Bronchial epithelial cell (primary cell): ENCODE measurements around the gene TRIP13. TPM values are rescaled to one million over a fixed set of nuclear protein-coding genes. Genes with fewer than 3 reads are reported as not detected.

ENCODE experiments used
- DNase-seq: peaks from one replicate; pipeline ENCODE4 v3.0.0-alpha.2; 2010; ENCODE audit warnings: low read depth
- FAIRE-seq: peaks from 2 replicates; lab custom pipeline; 2011; peaks lifted over from hg19 to GRCh38; lab: Jason Lieb, UNC
- H3K27me3 ChIP-seq: 2 replicates; pipeline ENCODE4 v1.5.1; 2011; ENCODE audit warnings: low read length; ENCODE audit not compliant: control insufficient read depth, insufficient read depth
- H3K36me3 ChIP-seq: 2 replicates; pipeline ENCODE4 v1.5.1; 2011; ENCODE audit warnings: low read length; ENCODE audit not compliant: control insufficient read depth, insufficient read depth
- H3K4me3 ChIP-seq: 2 replicates; pipeline ENCODE4 v1.5.1; 2011; ENCODE audit warnings: mild to moderate bottlenecking, low read depth, low read length, control low read depth
- total RNA-seq: library from RNA; depleted of rRNA; stranded (reverse); fragments of >200 nt; gene quantifications from 2 replicates; pipeline ENCODE4 v1.2.1, GENCODE V29; 2014
- TF ChIP-seq, protein P1 (sequence below): IDR thresholded peaks from 2 replicates; pipeline ENCODE4 v1.5.1; 2011; ENCODE audit warnings: mild to moderate bottlenecking, moderate library complexity, low read length, control low read depth, inconsistent platforms; ENCODE audit not compliant: insufficient read depth, severe bottlenecking

TRIP13 gene
- total RNA-seq, 1 donor from 2014 or later: 1.8 TPM

GRCh38 chr5:891837-892393 lies 769 bp upstream of the TRIP13 start:
- peak overlapping the region; percentile 98 for H3K4me3 ChIP-seq
- no peaks in the 10 kb centered on the region for H3K27me3 ChIP-seq
- TF ChIP-seq, protein P1, sequence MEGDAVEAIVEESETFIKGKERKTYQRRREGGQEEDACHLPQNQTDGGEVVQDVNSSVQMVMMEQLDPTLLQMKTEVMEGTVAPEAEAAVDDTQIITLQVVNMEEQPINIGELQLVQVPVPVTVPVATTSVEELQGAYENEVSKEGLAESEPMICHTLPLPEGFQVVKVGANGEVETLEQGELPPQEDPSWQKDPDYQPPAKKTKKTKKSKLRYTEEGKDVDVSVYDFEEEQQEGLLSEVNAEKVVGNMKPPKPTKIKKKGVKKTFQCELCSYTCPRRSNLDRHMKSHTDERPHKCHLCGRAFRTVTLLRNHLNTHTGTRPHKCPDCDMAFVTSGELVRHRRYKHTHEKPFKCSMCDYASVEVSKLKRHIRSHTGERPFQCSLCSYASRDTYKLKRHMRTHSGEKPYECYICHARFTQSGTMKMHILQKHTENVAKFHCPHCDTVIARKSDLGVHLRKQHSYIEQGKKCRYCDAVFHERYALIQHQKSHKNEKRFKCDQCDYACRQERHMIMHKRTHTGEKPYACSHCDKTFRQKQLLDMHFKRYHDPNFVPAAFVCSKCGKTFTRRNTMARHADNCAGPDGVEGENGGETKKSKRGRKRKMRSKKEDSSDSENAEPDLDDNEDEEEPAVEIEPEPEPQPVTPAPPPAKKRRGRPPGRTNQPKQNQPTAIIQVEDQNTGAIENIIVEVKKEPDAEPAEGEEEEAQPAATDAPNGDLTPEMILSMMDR: no peak
- peak; percentile 20 for DNase-seq
- no peak for FAIRE-seq
- peaks cover 30% of the 10 kb centered on the region for H3K36me3 ChIP-seq

- no peak for FAIRE-seq
- H3K36me3 ChIP-seq: peaks cover 22% of the 10 kb centered on the region
Observed at GRCh38 chr5:893137-893506, 438 bp downstream of the TRIP13 start.

DNA sequence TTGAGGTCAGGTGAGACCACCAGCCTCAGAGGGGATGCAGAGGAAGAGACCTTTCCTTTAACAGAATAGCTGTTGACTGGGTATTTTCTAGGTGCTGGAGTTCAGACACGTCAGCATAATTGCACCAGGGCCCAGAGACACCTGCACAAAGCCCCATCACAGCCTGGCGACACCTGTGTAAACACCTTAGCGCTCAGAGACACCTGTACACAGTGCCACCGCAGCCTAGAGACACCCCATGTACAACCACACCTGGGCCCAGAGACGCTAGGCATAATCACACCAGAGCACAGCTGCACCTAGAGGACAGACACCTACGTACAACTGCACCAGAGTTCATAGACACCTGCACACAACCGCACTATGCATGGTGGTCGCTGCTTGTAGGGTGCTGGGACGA lies 1.0 kb downstream of the TRIP13 start:
- DNase-seq: no peak
- Histone ChIP-seq H3K27me3 (no peaks in the 10 kb centered on the region), H3K36me3 (peaks cover 20% of the 10 kb centered on the region), H3K4me3 (peak overlapping the region; percentile 98)
- TF ChIP-seq, protein P1: no peak
- no peak for FAIRE-seq

More at GRCh38 chr5:893137-893506, 438 bp downstream of the TRIP13 start:
- TF ChIP-seq, protein P1: no peak
- H3K4me3 ChIP-seq: peak overlapping the region; percentile 98
- no peaks in the 10 kb centered on the region for H3K27me3 ChIP-seq
- no peak for DNase-seq

DNA sequence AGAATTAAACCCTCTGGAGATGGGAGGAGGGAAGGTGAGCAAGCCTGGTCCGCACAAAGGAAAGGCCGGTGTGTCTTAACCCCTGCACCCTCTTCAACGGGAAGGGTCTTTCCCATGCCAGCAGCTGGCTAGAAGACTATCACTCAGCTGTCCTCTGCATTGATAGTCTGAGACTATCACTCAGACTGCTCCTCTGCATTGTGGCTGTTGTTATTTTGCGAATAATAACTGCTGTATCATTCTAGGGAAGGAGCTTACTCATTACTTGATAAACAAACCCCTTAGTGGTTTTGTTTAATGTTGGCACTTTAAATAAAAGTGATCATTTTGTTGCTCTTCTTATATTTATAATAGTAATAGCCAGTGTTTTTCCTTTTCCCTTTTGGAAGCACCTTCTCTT lies 8.1 kb downstream of the TRIP13 start:
- DNase-seq (no peak), FAIRE-seq (no peak)
- H3K4me3 ChIP-seq: no peak overlapping the region
- TF ChIP-seq, protein P1: no peak
- H3K27me3 ChIP-seq: no peaks in the 10 kb centered on the region
- H3K36me3 ChIP-seq: no peaks in the 10 kb centered on the region

- no peak for DNase-seq
- FAIRE-seq: no peak
- H3K4me3 ChIP-seq: no peak overlapping the region
- H3K27me3 ChIP-seq: no peaks in the 10 kb centered on the region
- TF ChIP-seq, protein P1: no peak
- H3K36me3 ChIP-seq: peaks cover 1% of the 10 kb centered on the region
Observed at GRCh38 chr5:902129-902916, 9.6 kb downstream of the TRIP13 start.
